DND-41 (cell line): Measurements from ENCODE around the gene TMEM234.

Experiments
- CTCF ChIP-seq: IDR thresholded peaks from 2 replicates; pipeline ENCODE4 v1.5.1; 2012; ENCODE audit warnings: borderline replicate concordance, low read length, moderate library complexity, mild to moderate bottlenecking; ENCODE audit not compliant: poor library complexity, severe bottlenecking; ENCODE audit errors: extremely low read depth
- EZH2 ChIP-seq: IDR thresholded peaks from 3 replicates; pipeline ENCODE4 v1.6.1; 2012; ENCODE audit warnings: borderline replicate concordance, low read depth, mild to moderate bottlenecking, moderate library complexity, low read length, inconsistent platforms; ENCODE audit not compliant: severe bottlenecking

GRCh38 chr1:32247452-32247851 lies 25.3 kb upstream of the TMEM234 start:
- TF ChIP-seq CTCF, result no peak
- TF ChIP-seq EZH2, result no peak
